Endothelial cell (in vitro differentiated cells): ENCODE results near the gene HBS1L. TPM values are rescaled to one million over a fixed set of nuclear protein-coding genes. Genes with fewer than 3 reads are reported as not detected.

Experiments used
- DNase-seq: peaks from one replicate; pipeline ENCODE4 v3.0.0; 2021; ENCODE audit warnings: low spot score
- H3K27ac Mint-ChIP-seq: one replicate; pipeline ENCODE4 v1.8.0; 2021; ENCODE audit warnings: mixed read lengths, inconsistent platforms; ENCODE audit not compliant: unreplicated experiment
- H3K27me3 Mint-ChIP-seq: one replicate; pipeline ENCODE4 v1.8.0; 2021; ENCODE audit warnings: mild to moderate bottlenecking, moderate library complexity, mixed read lengths, inconsistent platforms; ENCODE audit not compliant: unreplicated experiment
- H3K36me3 Mint-ChIP-seq: one replicate; pipeline ENCODE4 v1.8.0; 2021; ENCODE audit warnings: mild to moderate bottlenecking, low read depth, mixed read lengths, inconsistent platforms; ENCODE audit not compliant: unreplicated experiment
- H3K4me1 Mint-ChIP-seq: one replicate; pipeline ENCODE4 v1.8.0; 2021; ENCODE audit warnings: mild to moderate bottlenecking, mixed read lengths, inconsistent platforms; ENCODE audit not compliant: unreplicated experiment
- H3K4me3 Mint-ChIP-seq: one replicate; pipeline ENCODE4 v1.8.0; 2021; ENCODE audit warnings: mild to moderate bottlenecking, mixed read lengths, inconsistent platforms; ENCODE audit not compliant: unreplicated experiment
- H3K9me3 Mint-ChIP-seq: one replicate; pipeline ENCODE4 v1.8.0; 2021; ENCODE audit warnings: mixed read lengths, inconsistent platforms; ENCODE audit not compliant: unreplicated experiment
- CTCF ChIP-seq: fragments of 200-600 bp; sonication (generic); IDR thresholded peaks from one replicate; pipeline ENCODE4 v1.5.0; 2021; ENCODE audit warnings: antibody characterized with exemption; ENCODE audit not compliant: unreplicated experiment
- total RNA-seq: library from RNA; stranded (reverse); fragmentation: NEBNext Ultra II Directional; extraction: Animal tissue kit (Norgen Biotek cat#: 25700); gene quantifications from one replicate; pipeline ENCODE4 v1.2.1, GENCODE V29; 2021; ENCODE audit not compliant: unreplicated experiment

HBS1L gene
- total RNA-seq, 1 donor from 2014 or later: 93.3 TPM

DNA sequence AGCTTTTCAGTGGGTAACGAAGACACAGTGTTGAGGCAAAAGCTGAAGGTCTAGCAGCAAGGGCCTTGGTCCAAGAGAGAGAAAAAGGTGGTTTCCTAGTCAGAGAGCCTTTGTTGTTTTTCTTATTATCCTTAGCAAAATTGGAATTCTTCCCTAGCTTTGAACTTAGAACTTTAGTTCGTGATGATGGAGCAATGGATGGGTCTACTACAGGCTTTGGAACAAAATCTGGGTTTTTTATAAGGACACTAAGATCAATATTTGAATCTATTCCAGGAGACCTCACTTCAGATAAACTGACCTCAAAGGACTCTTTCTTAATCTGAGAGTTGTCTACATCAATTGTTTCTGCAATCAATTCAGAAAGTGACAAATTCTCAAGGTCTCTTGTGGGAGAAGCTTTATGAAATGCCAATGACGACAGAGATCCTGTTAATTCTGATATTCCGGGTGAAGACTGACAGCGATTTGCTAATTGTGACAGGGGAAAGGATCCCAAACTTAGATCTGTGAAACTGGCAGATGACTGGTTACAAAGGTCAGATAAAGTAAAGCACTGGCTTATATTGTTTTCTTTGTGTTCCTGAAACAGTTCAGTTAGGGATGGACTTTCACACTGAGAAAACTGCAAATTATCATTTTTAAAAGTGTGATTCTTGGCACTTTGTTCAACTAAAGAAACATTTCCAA lies 17.7 kb downstream of the HBS1L start:
- H3K4me3 Mint-ChIP-seq: no peak overlapping the region
- no peaks in the 10 kb centered on the region for H3K27me3 Mint-ChIP-seq
- no peak for TF ChIP-seq CTCF
- no peaks in the 10 kb centered on the region for H3K4me1 Mint-ChIP-seq
- H3K9me3 Mint-ChIP-seq: no peaks in the 10 kb centered on the region
- no peak for DNase-seq
- peaks cover 3% of the 10 kb centered on the region for H3K36me3 Mint-ChIP-seq
- no peak overlapping the region for H3K27ac Mint-ChIP-seq

GRCh38 chr6:135033238-135033637 lies 21.4 kb downstream of the HBS1L start:
- Mint-ChIP-seq H3K9me3 (no peaks in the 10 kb centered on the region), H3K27ac (no peak overlapping the region), H3K27me3 (no peaks in the 10 kb centered on the region)

GRCh38 chr6:135030532-135031178 lies 24.0 kb downstream of the HBS1L start:
- peaks cover 3% of the 10 kb centered on the region for H3K36me3 Mint-ChIP-seq
- no peak for DNase-seq
- TF ChIP-seq CTCF: no peak
- no peaks in the 10 kb centered on the region for H3K4me1 Mint-ChIP-seq
- no peak overlapping the region for H3K4me3 Mint-ChIP-seq
- H3K9me3 Mint-ChIP-seq: no peaks in the 10 kb centered on the region
- H3K27ac Mint-ChIP-seq: peak overlapping the region; percentile 21
- H3K27me3 Mint-ChIP-seq: no peaks in the 10 kb centered on the region

More at GRCh38 chr6:135033238-135033637, 21.4 kb downstream of the HBS1L start:
- no peak for TF ChIP-seq CTCF
- Mint-ChIP-seq H3K36me3 (peaks cover 3% of the 10 kb centered on the region), H3K4me3 (no peak overlapping the region), H3K4me1 (no peaks in the 10 kb centered on the region)
- DNase-seq: no peak

DNA sequence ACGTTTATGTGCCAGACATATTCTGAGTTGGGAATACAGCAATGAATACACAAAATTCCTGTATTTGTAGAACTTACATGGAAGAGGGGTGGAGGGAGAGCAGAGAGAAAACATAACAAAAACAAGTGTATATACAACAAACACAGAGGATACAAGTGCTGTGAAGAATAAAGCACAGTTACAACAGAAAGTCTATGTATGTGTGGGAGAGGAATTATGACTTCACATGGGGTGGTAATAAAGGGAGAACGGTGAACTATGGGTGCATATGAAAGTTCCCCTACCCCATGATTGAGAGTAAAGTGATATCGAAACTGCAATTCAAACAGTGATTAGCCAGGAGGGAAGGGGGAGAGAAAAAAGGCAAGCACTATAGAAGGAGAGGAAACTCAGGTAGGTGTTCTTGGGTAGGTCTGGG lies 24.6 kb downstream of the HBS1L start:
- no peak for TF ChIP-seq CTCF
- DNase-seq: no peak
- no peaks in the 10 kb centered on the region for H3K4me1 Mint-ChIP-seq
- H3K9me3 Mint-ChIP-seq: no peaks in the 10 kb centered on the region
- peak overlapping the region; percentile 21 for H3K27ac Mint-ChIP-seq
- H3K27me3 Mint-ChIP-seq: no peaks in the 10 kb centered on the region
- peaks cover 3% of the 10 kb centered on the region for H3K36me3 Mint-ChIP-seq
- no peak overlapping the region for H3K4me3 Mint-ChIP-seq

DNA sequence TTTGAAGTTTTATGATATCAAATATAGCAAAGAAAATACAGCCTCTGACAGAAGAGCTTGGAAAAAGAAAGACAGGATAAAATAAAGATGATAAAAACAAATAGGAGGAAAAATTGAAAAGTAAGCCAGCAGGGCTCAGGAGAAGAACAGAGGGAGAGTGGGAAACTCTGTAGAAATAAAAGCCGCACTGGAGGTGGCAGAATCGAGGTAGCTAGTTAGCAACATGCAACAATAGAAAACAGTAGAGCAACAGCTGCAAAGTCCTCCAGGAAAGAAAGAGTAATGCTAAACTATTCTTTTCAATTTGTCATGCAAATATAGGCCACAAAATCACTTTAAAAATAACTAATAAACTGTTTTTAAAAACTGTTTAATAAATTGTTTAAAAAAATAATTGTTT lies 28.8 kb downstream of the HBS1L start:
- H3K27ac Mint-ChIP-seq: no peak overlapping the region
- no peak for DNase-seq

More for the DNA sequence above, 28.8 kb downstream of the HBS1L start:
- Mint-ChIP-seq H3K27me3 (no peaks in the 10 kb centered on the region), H3K9me3 (no peaks in the 10 kb centered on the region), H3K36me3 (no peaks in the 10 kb centered on the region), H3K4me3 (no peak overlapping the region), H3K4me1 (no peaks in the 10 kb centered on the region)
- no peak for TF ChIP-seq CTCF
